Keratinocyte (primary cell): Measurements from ENCODE around the gene TSACC. TPM values are rescaled to one million over a fixed set of nuclear protein-coding genes. Genes with fewer than 3 reads are reported as not detected.
A peak's percentile ranks its signal among the peaks of the same experiment; 100 is the strongest.

Experiments used
- DNase-seq: peaks from one replicate; pipeline ENCODE4 v3.0.0-alpha.2; 2011; ENCODE audit warnings: low read depth, missing footprints, low spot score
- FAIRE-seq: peaks from 2 replicates; lab custom pipeline; 2011; peaks lifted over from hg19 to GRCh38; lab: Jason Lieb, UNC
- H2AFZ ChIP-seq: 2 replicates; pipeline ENCODE4 v1.6.0; 2012; ENCODE audit warnings: low read length, control low read depth, inconsistent platforms; ENCODE audit not compliant: control insufficient read depth
- H3K27ac ChIP-seq: 2 replicates; pipeline ENCODE4 v1.5.1; 2011; ENCODE audit warnings: low read length; ENCODE audit not compliant: control insufficient read depth, insufficient read depth
- H3K27me3 ChIP-seq: 3 replicates; pipeline ENCODE4 v1.6.0; 2011; ENCODE audit warnings: low read length; ENCODE audit not compliant: control insufficient read depth, insufficient read depth; ENCODE audit errors: extremely low read depth
- H3K36me3 ChIP-seq, 2 experiments: 2 replicates in 1 of 2; 3 replicates in 1 of 2; pipeline ENCODE4 v1.5.1; 2011; ENCODE audit warnings: low read length in 2 of 2, mild to moderate bottlenecking in 1 of 2; ENCODE audit not compliant: control insufficient read depth in 2 of 2, insufficient read depth in 2 of 2; ENCODE audit errors: extremely low read depth in 1 of 2
- H3K4me1 ChIP-seq: 3 replicates; pipeline ENCODE4 v1.5.1; 2011; ENCODE audit warnings: low read length; ENCODE audit not compliant: control insufficient read depth, insufficient read depth; ENCODE audit errors: extremely low read depth
- H3K4me2 ChIP-seq: 3 replicates; pipeline ENCODE4 v1.6.0; 2011; ENCODE audit warnings: low read depth, low read length; ENCODE audit not compliant: control insufficient read depth, insufficient read depth; ENCODE audit errors: extremely low read depth
- H3K4me3 ChIP-seq, 3 experiments: fragments of 200-600 bp in 1 of 3; sonication (generic) in 1 of 3; 2 replicates in 2 of 3; 3 replicates in 1 of 3; pipeline ENCODE4 v1.5.1; 2011 to 2016; ENCODE audit warnings: low read length in 3 of 3, mild to moderate bottlenecking in 3 of 3, control low read depth in 2 of 3, inconsistent platforms in 1 of 3, low read depth in 1 of 3, mixed read lengths in 1 of 3, mixed run types in 1 of 3, moderate library complexity in 1 of 3; ENCODE audit not compliant: control insufficient read depth in 2 of 3, insufficient read depth in 2 of 3; ENCODE audit errors: extremely low read depth in 1 of 3
- H3K79me2 ChIP-seq: 2 replicates; pipeline ENCODE4 v1.6.0; 2012; ENCODE audit warnings: low read length; ENCODE audit not compliant: control insufficient read depth, insufficient read depth
- H3K9ac ChIP-seq: 3 replicates; pipeline ENCODE4 v1.6.0; 2011; ENCODE audit warnings: low read length; ENCODE audit not compliant: control insufficient read depth, insufficient read depth; ENCODE audit errors: extremely low read depth
- H3K9me1 ChIP-seq: 3 replicates; pipeline ENCODE4 v1.6.0; 2011; ENCODE audit warnings: low read length; ENCODE audit not compliant: control insufficient read depth, insufficient read depth; ENCODE audit errors: extremely low read depth
- H3K9me3 ChIP-seq: 2 replicates; pipeline ENCODE4 v1.5.1; 2012; ENCODE audit warnings: low read depth, low read length; ENCODE audit not compliant: control insufficient read depth
- H4K20me1 ChIP-seq: 3 replicates; pipeline ENCODE4 v1.6.0; 2011; ENCODE audit warnings: low read length; ENCODE audit not compliant: control insufficient read depth, insufficient read depth; ENCODE audit errors: extremely low read depth
- EZH2 ChIP-seq: IDR thresholded peaks from one replicate; pipeline ENCODE4 v1.6.1; 2012; ENCODE audit warnings: inconsistent platforms, mild to moderate bottlenecking, low read length, moderate library complexity
- dilution Hi-C: fragments of 300-500 bp; cut with MboI; formaldehyde crosslinking; loops from one replicate; pipeline ENCODE4 v1.7.0; 2020; ENCODE audit warnings: low sequenced_read_pairs; ENCODE audit not compliant: extremely low pct_ligation_motif_present
- polyA plus RNA-seq, 5 experiments: library from polyadenylated mRNA; depleted of rRNA in 3 of 5; stranded (reverse) in 3 of 5; stranded (forward) in 1 of 5; unstranded in 1 of 5; fragments of >200 nt; gene quantifications; 1 replicate in 1 of 5; 2 replicates in 3 of 5; 3 replicates in 1 of 5; pipeline versions ENCODE4 v1.2.1 to v1.2.3, GENCODE V29; 2011 to 2012; ENCODE audit warnings: missing spikeins in 2 of 5, low read depth in 1 of 5, low replicate concordance in 1 of 5
- TF ChIP-seq, protein P1 (sequence below), 3 experiments: IDR thresholded peaks in 1 of 3; conservative IDR thresholded peaks in 1 of 3; optimal IDR thresholded peaks in 1 of 3; 2 replicates in 2 of 3; 3 replicates in 1 of 3; pipeline versions ENCODE3 to v1.5.1; 2011; ENCODE audit warnings: low read length in 3 of 3, mild to moderate bottlenecking in 3 of 3, moderate library complexity in 2 of 3, control low read depth in 1 of 3, inconsistent platforms in 1 of 3; ENCODE audit not compliant: insufficient read depth in 2 of 3; ENCODE audit errors: extremely low read depth in 1 of 3

The TSACC gene
- polyA plus RNA-seq, 1 donor (not counting 4 experiments of a cell fraction or from before 2014, with no cell fraction given) = 2.5 TPM

DNA sequence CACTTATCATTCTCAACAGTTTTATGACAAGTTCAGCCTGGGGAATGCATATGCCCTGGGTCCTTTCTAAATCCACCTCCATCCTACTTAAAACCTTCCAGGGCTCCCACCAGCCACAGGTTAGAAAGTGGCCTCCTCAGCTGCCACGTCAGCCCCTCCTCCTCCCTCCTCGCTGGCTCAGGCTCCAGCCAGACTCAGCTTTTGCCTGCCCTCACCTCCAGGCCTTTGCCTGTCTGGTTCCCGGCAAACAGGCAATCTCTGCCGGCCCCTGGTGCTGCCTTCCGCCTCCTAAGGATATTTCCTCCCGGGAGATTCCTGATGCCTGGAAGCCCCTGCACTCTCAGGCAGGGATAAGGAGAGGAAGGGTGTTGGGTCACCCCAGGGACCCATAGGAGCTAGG, 40.2 kb downstream of the TSACC start:
- TF ChIP-seq EZH2 = no peak
- TF ChIP-seq, protein P1, sequence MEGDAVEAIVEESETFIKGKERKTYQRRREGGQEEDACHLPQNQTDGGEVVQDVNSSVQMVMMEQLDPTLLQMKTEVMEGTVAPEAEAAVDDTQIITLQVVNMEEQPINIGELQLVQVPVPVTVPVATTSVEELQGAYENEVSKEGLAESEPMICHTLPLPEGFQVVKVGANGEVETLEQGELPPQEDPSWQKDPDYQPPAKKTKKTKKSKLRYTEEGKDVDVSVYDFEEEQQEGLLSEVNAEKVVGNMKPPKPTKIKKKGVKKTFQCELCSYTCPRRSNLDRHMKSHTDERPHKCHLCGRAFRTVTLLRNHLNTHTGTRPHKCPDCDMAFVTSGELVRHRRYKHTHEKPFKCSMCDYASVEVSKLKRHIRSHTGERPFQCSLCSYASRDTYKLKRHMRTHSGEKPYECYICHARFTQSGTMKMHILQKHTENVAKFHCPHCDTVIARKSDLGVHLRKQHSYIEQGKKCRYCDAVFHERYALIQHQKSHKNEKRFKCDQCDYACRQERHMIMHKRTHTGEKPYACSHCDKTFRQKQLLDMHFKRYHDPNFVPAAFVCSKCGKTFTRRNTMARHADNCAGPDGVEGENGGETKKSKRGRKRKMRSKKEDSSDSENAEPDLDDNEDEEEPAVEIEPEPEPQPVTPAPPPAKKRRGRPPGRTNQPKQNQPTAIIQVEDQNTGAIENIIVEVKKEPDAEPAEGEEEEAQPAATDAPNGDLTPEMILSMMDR (optimal IDR thresholded peaks at IDR 0.05 in 1 of 3, IDR thresholded peaks at IDR 0.05 in 1 of 3, conservative IDR thresholded peaks at IDR 0.05 in 1 of 3; ENCODE audit: extremely low read depth in 1 of 3, insufficient read depth in 2 of 3, low read length in 3 of 3) = no peak
- Histone ChIP-seq H3K9me3 (no peaks in the 10 kb centered on the region), H3K36me3 (no peaks in the 10 kb centered on the region), H4K20me1 (no peaks in the 10 kb centered on the region), H3K27me3 (peaks cover 4% of the 10 kb centered on the region), H3K9me1 (no peaks in the 10 kb centered on the region), H3K27ac (no peak overlapping the region), H3K4me2 (no peak overlapping the region), H3K4me1 (no peaks in the 10 kb centered on the region), H2AFZ (no peak overlapping the region), H3K79me2 (no peaks in the 10 kb centered on the region), H3K4me3 (no peak overlapping the region), H3K9ac (no peak overlapping the region)
- FAIRE-seq = no peak
- dilution Hi-C loops = no loop called here
- no peak for DNase-seq

DNA sequence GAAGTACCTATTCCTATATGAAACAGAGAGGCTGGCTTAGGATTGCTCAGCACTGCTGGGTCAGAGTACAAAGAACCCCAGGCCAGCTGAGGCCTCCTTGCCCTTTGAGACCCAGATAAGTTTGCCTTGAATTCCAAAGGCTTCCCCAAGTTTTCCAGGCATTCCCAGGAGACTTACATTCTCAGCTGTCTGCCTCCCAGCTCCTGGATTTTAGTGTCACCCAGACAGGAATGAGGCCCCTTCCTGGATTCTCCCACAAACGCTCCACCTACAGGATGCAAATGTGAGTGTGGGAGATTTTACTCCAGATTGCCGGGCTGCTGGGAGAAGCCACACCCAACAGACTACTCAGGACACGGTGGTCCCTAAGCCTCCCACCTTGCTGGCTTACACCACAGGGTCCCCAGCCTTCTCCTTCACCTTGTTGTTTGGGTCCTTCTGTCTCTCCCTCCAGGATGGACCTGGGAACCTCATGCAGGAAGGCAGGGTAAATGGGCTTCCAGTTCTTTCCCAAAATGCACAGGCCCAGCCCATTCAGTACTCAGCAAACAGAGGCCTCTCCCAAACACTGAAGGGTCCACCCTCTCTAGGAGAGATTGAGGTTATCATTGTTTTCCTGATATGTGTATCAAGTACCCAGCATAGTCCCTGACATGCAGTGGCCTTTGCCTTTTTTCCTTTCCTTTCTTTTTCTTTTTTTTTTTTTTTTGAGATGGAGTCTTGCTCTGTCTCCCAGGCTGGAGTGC, 41.3 kb downstream of the TSACC start:
- H2AFZ ChIP-seq = no peak overlapping the region
- H3K4me3 ChIP-seq = no peak overlapping the region
- no peaks in the 10 kb centered on the region for H3K27me3 ChIP-seq
- H3K9ac ChIP-seq = no peak overlapping the region
- dilution Hi-C loops = no loop called here
- H3K79me2 ChIP-seq = no peaks in the 10 kb centered on the region
- H3K9me1 ChIP-seq = no peaks in the 10 kb centered on the region
- no peak overlapping the region for H3K27ac ChIP-seq
- H3K4me2 ChIP-seq = no peak overlapping the region
- DNase-seq = no peak
- H3K9me3 ChIP-seq = no peaks in the 10 kb centered on the region
- TF ChIP-seq, protein P1 (optimal IDR thresholded peaks at IDR 0.05 in 1 of 3, IDR thresholded peaks at IDR 0.05 in 1 of 3, conservative IDR thresholded peaks at IDR 0.05 in 1 of 3; ENCODE audit: extremely low read depth in 1 of 3, insufficient read depth in 2 of 3, low read length in 3 of 3) = peak in 2 of 3 experiments; percentile 15 to 16
- TF ChIP-seq EZH2 = no peak
- H4K20me1 ChIP-seq = no peaks in the 10 kb centered on the region
- H3K36me3 ChIP-seq = no peaks in the 10 kb centered on the region
- H3K4me1 ChIP-seq = no peaks in the 10 kb centered on the region
- no peak for FAIRE-seq
